Fibroblast of lung (primary cell): ENCODE results near the gene SPECC1L.

Experiments
- EZH2 ChIP-seq: IDR thresholded peaks from 2 replicates; pipeline ENCODE4 v1.5.1; 2012; ENCODE audit warnings: low read length, control low read depth, mild to moderate bottlenecking; ENCODE audit errors: missing control alignments
- TF ChIP-seq, protein P1 (sequence below), 2 donors: IDR thresholded peaks in 1 of 2; conservative IDR thresholded peaks in 1 of 2; 1 replicate in 1 of 2; 2 replicates in 1 of 2; pipeline ENCODE4 v1.5.1; 2011 to 2012; ENCODE audit warnings: low read length in 2 of 2, control low read depth in 1 of 2, inconsistent platforms in 1 of 2, low read depth in 1 of 2, mild to moderate bottlenecking in 1 of 2

GRCh38 chr22:24370401-24370800 lies 99.8 kb downstream of the SPECC1L start:
- TF ChIP-seq, protein P1, sequence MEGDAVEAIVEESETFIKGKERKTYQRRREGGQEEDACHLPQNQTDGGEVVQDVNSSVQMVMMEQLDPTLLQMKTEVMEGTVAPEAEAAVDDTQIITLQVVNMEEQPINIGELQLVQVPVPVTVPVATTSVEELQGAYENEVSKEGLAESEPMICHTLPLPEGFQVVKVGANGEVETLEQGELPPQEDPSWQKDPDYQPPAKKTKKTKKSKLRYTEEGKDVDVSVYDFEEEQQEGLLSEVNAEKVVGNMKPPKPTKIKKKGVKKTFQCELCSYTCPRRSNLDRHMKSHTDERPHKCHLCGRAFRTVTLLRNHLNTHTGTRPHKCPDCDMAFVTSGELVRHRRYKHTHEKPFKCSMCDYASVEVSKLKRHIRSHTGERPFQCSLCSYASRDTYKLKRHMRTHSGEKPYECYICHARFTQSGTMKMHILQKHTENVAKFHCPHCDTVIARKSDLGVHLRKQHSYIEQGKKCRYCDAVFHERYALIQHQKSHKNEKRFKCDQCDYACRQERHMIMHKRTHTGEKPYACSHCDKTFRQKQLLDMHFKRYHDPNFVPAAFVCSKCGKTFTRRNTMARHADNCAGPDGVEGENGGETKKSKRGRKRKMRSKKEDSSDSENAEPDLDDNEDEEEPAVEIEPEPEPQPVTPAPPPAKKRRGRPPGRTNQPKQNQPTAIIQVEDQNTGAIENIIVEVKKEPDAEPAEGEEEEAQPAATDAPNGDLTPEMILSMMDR (conservative IDR thresholded peaks at IDR 0.05 in 1 of 2, IDR thresholded peaks at IDR 0.05 in 1 of 2; ENCODE audit: low read depth in 1 of 2, low read length in 2 of 2), result no peak
- TF ChIP-seq EZH2, result no peak
